HUDEP-2 (cell line): ENCODE data around the gene SHLD1.
"Not testable (repeated sequence)": the region's sequence is repeated elsewhere in the genome, so short reads cannot be mapped to it uniquely, and the experiment has no call there.

ENCODE experiments used
- DNase-seq, 76 experiments: peaks; one replicate each; lab custom pipeline; 2025; ENCODE audit not compliant: unreplicated experiment in 76 of 76; lab: John Stamatoyannopoulos, UW

SHLD1 gene

DNA sequence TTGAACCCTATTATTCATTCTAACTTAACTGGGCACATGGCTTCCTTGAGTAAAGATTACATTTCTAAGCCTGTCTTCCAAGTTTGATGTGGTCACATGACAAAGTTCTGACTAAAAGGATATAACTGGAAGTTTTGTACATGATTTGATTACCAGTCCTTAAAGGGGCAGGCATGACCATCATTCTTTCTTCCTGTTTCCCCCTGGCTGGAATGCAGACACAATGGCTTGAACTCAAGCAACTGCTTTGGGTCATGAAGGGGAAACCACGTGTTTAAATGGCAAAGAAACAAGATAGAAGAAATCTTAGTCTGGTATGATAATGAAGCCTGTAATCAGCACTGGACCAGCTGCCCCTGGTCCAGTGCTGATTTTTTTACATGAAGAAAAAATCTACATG lies 15.6 kb upstream of the SHLD1 start:
- no peak for DNase-seq

DNA sequence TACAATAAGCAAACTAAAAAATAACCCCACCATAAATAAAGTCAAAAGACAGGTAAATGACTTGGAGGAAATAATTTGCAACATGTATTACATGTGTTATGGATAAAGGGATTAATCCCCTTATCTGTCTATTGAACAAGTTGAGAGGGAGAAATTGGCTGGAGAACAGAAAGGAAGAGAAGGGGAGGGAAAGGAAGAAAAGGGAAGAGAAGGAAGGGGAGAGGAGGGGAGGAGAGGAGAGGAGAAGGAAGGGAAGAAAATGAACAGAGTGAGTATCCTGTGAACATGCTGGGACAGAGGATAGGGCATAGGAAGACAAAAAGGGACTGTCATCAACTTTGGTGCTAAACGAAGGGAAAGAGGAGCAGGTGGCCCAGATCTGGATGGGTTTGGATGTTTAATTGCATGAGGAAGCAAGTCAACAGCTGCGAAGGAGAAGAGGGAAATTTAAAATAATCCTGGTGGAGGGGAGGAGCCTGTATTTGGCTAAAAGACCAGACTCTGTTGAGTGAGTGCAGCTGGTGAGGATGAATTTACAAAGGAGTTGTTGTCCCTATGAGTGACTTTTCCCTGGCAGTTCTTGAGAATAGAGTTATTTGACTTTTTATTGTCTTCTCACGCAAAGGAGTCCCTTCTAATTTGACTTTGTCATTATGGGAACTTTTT lies 14.2 kb upstream of the SHLD1 start:
- DNase-seq: no peak

DNA sequence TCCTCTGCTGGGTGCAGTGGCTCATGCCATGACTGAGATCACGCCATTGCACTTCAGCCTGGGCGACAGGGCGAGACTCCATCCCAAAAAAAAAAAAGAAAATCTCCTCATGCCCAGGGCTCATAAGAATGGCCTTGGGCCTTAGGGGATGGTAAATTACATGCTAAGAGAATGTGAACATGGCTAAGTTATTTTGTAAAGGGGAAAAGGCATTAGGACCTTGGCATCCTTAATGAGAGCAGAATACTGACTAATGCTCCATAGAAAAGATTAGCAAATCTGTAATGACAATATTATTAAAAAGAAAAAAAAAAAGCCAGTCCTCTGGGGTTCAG lies 12.6 kb upstream of the SHLD1 start:
- no peak for DNase-seq

DNA sequence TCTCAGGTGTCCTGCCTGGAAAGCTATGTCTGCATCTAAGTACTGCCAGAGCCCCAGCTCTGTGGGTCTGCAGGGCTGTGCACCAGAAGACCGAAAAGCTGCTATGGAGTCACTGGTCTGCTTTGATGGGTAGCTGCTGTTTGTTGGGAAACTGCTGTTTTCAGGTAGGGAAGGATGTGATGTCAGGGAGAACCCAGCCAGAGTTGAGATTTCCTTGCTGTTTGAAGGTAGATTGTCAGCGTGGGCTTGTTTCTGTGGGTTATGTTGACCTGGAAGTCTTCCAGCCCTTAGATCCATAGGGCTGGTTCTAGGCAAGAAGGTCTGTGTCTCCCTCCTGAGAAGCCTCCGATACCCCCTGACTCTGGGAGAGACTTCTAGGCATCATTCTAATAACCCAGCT lies 12.2 kb upstream of the SHLD1 start:
- DNase-seq: no peak

DNA sequence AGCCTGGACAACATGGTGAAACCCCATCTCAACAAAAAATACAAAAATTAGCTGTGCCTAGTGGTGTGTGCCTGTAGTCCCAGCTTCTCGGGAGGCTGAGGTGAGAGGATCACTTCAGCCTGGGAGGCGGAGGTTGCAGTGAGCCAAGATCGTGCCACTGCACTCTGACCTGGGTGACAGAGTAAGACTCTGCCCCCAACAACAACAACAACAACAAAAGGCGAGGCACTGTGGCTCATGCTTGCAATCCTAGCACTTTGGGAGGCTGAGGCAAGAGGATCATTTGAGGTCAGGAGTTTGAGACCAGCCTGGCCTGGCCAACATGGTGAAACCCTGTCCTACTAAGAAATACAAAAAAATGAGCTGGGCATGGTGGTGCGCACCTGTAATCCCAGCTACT lies 9.6 kb upstream of the SHLD1 start:
- DNase-seq: not testable (repeated sequence)

DNA sequence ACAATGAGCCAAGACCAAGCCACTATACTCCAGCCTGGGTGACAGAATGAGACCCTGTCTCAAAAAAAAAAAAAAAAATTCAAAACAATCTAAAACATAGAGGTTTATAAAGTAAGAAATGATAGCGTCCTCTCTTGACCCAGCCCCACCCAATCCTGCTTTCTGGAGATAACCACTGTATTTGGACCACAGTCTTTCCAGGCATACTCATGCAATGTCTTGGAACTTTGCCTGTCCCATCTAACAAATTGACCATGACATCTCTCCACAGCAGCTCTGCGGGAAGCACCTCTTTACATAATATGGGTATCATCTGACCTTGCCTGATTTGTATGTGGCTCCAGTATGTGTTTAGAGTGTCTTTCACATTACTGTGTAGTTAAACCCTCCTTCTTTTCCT lies 9.1 kb upstream of the SHLD1 start:
- DNase-seq: peak in 45 of 76 experiments; percentile 5 to 74 (median 37)

DNA sequence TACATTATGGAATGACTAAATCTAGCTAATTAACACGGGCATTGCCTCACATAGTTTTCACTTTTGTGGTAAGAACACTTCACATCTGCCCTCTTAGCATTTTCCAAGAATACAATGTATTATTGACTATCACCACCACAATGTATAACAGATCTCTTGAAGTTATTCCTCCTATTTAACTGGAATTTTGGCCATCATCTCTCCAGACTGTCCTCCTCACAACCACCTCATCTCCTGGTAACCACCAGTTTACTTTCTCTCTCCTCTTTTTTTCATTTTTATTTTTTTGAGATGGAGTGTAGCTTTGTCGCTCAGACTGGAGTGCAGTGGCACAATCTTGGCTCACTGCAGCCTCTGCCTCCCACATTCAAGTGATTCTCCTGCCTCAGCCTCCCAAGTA lies 8.2 kb upstream of the SHLD1 start:
- no peak for DNase-seq

DNA sequence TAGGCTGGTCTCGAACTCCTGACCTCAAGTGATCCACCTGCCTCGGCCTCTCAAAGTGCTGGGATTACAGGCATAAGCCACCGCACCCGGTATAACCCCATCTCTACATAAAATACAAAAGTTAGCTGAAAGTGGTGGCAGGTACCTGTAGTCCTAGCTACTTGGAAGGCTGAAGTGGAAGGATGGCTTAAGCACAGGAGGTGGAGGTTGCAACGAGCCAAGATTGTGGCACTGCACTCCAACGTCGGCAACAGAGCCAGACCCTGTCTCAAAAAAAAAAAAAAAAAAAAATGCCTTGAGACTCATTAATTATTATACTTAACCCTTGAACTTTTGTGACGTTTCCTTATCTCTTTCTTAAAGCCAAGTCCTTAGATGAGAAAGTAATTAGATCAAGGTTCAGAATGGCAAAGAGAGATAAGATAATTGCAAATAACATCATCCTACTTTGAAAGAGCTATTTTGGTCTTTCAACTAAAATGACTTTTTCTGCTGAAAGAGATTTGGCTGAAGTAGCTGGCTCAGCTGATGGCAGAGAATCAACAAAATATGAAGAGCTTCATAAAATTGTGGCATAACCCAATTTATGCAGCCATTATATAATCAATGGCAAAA lies 4.7 kb upstream of the SHLD1 start:
- no peak for DNase-seq

DNA sequence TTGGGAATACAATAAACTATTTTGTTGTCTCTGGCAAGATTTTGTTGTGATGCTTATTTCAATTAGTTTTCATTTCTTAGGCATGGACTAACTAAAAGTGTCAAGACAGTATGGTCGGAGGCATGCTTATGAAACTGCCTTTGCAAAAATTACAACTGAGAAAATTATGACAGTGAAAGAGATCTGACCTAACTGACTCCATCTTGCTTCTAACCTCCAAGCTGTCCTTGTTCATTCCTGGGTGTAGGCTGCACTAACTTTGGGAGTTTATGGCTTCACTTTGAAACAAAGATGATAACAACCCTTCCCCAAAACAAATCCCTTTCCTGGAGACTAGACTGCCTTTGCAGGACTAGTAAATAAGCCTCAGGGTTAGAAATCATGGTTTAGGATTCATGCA lies 4.1 kb upstream of the SHLD1 start:
- no peak for DNase-seq

DNA sequence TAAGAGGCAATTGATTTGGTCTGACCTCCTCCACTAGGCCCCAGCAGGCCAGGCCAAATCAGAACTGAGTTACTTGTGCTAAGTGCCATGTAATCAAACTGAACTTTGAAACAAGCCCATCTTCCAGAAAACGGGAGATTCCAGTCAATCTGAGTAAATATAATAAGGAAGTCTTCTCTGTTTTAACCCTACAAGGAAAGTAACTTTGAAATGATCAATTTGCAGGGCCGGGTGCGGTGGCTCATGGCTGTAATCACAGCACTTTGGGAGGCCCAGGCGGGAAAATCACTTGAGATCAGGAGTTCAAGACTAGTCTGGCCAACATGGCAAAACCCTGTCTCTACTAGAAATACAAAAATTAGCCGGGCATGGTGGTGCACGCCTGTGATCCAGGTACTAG lies 2.0 kb upstream of the SHLD1 start:
- DNase-seq: no peak

DNA sequence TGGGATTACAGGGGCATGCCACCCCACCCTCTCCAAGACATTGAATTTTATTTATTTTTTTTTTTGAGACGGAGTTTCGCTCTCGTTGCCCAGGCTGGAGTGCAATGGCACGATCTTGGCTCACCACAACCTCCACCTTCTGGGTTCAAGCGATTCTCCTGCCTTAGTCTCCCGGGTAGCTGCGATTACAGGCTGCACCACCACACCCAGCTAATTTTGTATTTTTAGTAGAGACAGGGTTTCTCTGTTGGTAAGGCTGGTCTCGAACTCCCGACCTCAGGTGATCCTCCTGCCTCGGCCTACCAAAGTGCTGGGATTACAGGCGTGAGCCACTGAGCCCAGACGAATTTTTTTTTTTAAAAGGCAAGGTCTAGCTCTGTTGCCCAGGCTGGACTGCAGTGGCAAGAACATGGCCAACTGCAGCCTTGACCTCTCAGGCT lies 669 bp upstream of the SHLD1 start:
- not testable (repeated sequence) for DNase-seq

DNA sequence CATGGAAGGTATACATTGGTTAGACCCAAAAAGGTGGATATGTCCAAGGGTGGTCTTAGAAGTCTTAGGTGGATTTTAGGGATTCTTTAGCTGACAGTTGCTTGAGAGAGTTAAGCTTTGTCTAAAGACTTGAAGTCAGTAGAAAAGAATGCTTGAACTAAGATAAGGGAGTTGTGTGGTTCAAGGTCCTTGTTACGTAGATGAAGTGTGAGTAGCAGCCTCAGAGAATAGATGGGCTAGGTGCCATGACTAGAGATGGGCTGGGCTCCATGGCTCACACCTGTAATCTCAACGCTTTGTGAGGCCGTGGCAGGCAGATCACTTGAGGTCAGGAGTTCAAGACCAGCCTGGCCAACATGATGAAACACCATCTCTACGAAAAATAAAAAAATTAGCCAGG lies 1.7 kb downstream of the SHLD1 start:
- peak in 12 of 76 experiments; percentile 2 to 28 (median 11) for DNase-seq

DNA sequence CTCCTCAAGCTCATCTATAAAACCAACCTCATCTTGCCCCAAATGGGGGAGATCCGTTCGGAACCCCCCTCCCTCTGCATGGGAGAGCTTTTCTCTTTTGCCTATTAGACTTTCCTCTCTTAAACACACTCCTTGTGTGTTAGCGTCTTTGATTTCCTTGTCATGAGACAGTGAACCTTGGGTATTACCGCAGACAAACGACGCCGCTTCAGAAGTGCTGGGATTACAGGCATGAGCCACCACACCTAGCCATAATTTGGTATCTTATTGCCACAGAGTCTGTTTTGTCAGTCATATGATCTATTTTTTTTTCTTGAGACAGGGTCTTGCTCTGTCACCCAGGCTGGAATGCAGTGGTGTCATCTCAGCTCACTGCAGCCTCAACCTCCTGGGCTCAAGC lies 3.6 kb downstream of the SHLD1 start:
- no peak for DNase-seq

DNA sequence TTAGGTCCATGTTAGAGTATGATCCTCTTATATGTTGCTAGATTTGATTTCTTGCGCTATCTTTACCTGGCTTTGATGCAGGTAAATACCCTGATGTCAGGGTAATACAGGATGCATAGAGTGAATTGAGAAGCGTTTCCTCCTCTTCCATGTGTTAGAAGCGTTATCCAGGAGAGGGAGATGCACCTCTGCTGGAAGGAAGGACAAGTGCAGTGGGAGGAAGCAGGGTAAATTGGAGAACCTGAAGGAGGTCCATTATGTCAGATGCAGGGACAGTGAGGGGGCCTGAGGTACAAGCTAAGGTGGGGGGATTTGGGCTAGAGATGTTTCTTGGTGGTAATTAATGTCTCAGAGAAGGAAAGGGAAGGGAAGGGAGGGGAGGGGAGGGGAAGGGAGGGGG lies 7.7 kb downstream of the SHLD1 start:
- no peak for DNase-seq

DNA sequence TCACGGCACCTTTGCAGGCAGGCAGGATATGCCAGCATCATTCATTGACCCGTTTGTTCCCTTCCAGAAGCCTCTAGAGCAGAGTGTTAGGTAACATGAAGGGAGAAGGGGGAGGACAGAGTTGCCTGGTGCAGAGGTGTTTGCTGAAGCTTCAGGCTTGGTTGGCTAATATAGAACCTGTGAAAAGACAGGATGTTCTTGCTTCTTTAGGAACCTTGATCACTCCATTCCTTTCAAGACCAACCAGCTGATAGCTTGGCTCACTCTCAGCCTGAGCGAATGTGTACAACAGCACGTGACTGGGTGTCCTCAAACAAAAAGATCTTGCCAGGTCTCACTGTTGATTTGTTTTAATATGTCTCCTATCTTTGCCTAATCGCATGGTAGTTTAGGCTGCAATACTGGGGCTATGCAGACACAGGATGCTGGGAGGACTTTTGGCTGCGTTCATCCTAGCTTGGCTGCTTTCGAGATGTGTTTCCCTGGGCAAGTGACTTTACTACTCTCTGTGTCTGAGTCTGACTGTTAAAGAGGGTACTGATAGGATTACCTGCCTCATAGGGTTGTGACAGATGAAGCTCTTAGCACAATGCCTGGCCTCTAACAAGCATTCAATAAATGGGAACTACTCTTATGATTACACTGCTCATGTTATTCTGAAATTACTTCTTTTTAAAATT lies 16.0 kb downstream of the SHLD1 start:
- DNase-seq: no peak

DNA sequence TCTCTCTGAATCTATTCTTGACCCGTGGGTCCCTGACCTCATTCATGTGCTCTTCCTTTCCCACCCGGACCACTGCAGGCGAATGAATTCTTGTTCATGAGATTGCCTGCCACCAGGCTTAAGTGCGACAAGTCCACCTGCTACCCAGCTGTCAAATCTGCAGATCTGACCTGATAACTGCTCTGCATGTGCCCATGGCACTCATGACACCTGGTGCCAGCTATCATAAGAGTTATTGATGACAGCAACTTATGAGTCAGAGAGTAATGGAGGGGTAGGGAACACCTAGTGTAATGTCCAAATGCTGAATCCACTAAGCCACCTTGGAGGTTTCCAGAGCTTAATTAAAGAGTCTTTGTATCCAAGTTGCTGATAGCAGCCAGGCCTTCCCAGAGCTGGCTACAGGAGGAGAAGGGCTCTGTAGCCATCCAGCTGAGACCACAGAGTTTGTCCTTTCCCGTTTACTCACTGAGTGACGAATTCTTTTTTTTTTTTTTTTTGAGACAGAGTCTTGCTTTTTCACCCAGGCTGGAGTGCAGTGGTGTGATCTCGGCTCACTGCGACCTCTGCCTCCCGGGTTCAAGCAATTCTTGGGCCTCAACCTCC lies 17.4 kb downstream of the SHLD1 start:
- no peak for DNase-seq

DNA sequence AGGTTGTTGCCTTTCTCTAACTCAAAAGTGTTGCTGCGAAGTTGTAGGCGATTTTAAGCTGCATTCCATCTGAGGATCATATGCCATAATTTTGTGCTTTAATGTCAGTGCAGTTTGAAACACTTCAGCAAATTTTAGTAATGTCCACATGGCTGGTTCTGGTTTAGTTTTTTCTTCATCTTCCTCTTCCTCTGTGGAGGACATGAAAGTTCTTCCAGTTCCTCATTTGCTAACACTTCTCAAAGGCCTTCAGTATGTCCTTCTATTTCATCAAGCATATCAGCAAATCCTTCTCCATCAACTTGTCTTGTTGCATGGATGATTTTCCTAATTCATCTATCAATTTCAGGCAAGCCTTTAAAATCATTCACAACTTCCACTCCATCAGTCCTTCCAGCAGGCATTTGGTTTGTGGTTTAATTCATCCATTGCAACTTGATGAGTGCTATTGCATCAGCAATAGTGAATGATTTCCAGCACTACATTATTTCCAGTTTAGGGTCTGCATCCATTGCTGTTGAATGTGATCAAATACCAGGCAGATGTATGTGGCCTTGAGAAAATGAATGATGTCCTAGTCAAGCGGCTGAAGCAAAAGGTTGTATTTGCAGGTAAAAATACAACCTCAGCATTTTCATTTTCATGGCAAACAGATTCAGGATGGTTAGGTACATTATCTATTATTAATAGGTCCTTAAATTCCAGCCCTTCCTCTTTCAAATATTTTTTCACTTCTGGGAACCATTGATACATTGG lies 20.2 kb downstream of the SHLD1 start:
- no peak for DNase-seq

DNA sequence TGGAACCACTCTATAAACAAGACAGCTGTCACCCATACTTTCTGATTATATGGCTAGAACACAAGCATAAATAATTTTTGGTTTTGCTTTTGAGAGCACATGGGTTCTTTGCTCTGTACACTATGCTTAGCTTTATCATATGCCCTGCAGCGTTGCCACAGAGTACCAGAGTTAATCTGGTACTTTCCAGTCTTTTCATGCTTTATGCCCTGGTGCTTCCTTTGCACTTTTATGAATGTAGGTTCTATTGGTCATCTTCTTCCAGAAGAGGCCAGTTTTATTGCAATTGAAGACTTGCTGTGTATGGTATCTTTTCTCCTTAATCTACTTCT lies 20.8 kb downstream of the SHLD1 start:
- DNase-seq: no peak

DNA sequence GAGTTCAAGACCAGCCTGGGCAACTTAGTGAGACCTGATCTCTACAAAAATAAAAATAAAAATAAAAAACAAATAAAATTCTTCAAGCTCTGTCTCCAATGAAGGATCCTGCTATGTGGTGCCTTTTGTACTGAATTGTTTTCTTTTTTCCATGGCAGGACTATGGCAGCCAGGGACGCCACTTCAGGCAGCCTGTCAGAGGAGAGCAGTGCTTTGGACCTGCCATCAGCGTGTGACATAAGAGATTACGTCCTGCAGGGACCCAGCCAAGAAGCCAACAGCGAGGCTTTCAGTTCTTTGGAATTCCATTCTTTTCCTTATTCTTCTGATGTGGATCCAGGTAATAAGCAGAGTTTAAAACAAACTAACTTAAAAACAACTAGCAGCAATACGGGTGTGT lies 22.5 kb downstream of the SHLD1 start:
- DNase-seq: no peak

DNA sequence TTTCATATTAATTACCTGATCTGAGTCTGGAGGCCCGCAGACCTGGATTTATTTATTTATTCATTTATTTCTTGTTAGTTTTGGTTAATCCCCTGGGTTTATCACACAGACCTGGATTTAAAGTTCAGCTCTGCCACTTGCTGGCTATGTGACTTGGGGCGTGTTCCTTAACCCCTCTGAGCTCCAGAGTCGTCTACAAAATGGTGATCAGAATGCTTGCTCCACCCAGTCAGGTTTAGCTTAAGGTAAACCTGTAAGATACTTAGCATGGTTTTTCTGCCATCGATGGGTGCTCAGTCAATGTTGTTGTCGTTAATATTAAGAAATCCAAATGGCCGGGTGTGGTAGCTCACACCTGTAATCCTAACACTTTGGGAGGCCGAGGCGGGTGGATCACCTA lies 23.4 kb downstream of the SHLD1 start:
- DNase-seq: no peak

DNA sequence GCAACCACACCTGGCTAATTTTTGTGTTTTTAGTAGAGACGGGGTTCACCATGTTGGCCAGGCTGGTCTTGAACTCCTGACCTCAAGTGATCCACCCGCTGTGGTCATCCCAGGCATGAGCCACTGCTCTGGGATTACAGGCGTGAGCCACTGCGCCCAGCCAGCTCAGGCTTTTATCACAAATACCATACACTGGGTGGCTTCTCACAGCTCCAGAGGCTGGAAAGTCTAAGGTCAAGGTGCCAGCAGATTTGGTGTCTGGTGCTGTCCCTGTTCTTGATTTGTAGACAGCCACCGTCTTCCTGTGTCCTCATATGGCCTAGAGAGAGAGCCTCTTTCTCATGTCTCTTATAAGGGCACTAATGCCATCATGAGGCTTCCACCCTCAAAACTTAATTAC lies 25.9 kb downstream of the SHLD1 start:
- peak in 39 of 76 experiments; percentile 3 to 52 (median 24) for DNase-seq
